Measurements from ENCODE around the gene ZSCAN20. TPM values are rescaled to one million over a fixed set of nuclear protein-coding genes. Genes with fewer than 3 reads are reported as not detected.

The ZSCAN20 gene
- 1 to 10 TPM; 5.8 to 8.2 (median 6.8) TPM for total RNA-seq
- 1 to 10 TPM in 2 of 3 donors, under 1 TPM in 1; 0.69 to 2.1 (median 1.8) TPM for polyA plus RNA-seq

GRCh38 chr1:33472269-33472980, at the start of gene ZSCAN20:
TSS of gene ZSCAN20 (plus strand) at chr1:33472645. CDS start at chr1:33479289, 6,644 bp downstream.
- intact Hi-C loops (cut with DNase I), result loop anchor here (5.0 kb wide), 2 partner anchors 40 to 1385 kb away; partner anchors contain the start of genes PHC2 and SMIM12
- Histone ChIP-seq H3K9me3 (no peaks in the 10 kb centered on the region), H3K4me3 (peak within 1 kb of the TSS; percentile 52 to 67 (median 66)), H3K36me3 (no peaks in the 10 kb centered on the region), H3K4me1 (peaks cover 0 to 57% (median 37%) of the 10 kb centered on the region in 4 donors), H3K27me3 (no peaks in the 10 kb centered on the region), H3K27ac (peak within 1 kb of the TSS; percentile 77 to 83 (median 82))
- DNase-seq, result peak; percentile 99
- WGBS, 2 donors, result 1% methylated on average over 38 of the region's 38 CpGs
- TF ChIP-seq POLR2A (IDR thresholded peaks at IDR 0.05), result no peak
- peak in 3 of 4 donors; percentile 35 to 82 (median 48) for TF ChIP-seq POLR2AphosphoS5 (IDR thresholded peaks at IDR 0.05)
- TF ChIP-seq CTCF (IDR thresholded peaks at IDR 0.05), result no peak
- TF ChIP-seq EP300 (IDR thresholded peaks at IDR 0.05), result peak in 1 of 4 donors; percentile 69

GRCh38 chr1:33424205-33424604, 48.2 kb upstream of the ZSCAN20 start:
- no peak overlapping the region for H3K4me3 ChIP-seq
- peaks cover 0 to 48% (median 25%) of the 10 kb centered on the region in 4 donors for H3K4me1 ChIP-seq
- no peaks in the 10 kb centered on the region for H3K27me3 ChIP-seq
- H3K9me3 ChIP-seq, result no peaks in the 10 kb centered on the region
- no peaks in the 10 kb centered on the region for H3K36me3 ChIP-seq
- TF ChIP-seq CTCF (IDR thresholded peaks at IDR 0.05), result no peak
- no peak for TF ChIP-seq POLR2A (IDR thresholded peaks at IDR 0.05)
- TF ChIP-seq POLR2AphosphoS5 (IDR thresholded peaks at IDR 0.05), result no peak
- no peak for TF ChIP-seq EP300 (IDR thresholded peaks at IDR 0.05)
- intact Hi-C loops (cut with DNase I), result no loop called here
- DNase-seq, result no peak
- WGBS, 2 donors, result 73 to 81% methylated on average over 4 of the region's 4 CpGs
- peak overlapping the region in 3 of 4 donors; percentile 10 to 65 (median 37) for H3K27ac ChIP-seq

GRCh38 chr1:33424610-33425009, 47.8 kb upstream of the ZSCAN20 start:
- TF ChIP-seq EP300 (IDR thresholded peaks at IDR 0.05), result no peak
- TF ChIP-seq CTCF (IDR thresholded peaks at IDR 0.05), result no peak
- no peak for TF ChIP-seq POLR2AphosphoS5 (IDR thresholded peaks at IDR 0.05)
- no peak for TF ChIP-seq POLR2A (IDR thresholded peaks at IDR 0.05)
- Histone ChIP-seq H3K27me3 (no peaks in the 10 kb centered on the region), H3K4me1 (peaks cover 0 to 52% (median 29%) of the 10 kb centered on the region in 4 donors), H3K4me3 (no peak overlapping the region), H3K36me3 (no peaks in the 10 kb centered on the region), H3K27ac (peak overlapping the region in 3 of 4 donors; percentile 10 to 65 (median 37)), H3K9me3 (no peaks in the 10 kb centered on the region)
- WGBS, 2 donors, result 83 to 94% methylated on average over 2 of the region's 2 CpGs
- no peak for DNase-seq
- intact Hi-C loops (cut with DNase I), result loop anchor here (5.0 kb wide), 1 partner anchor 32 kb away; no protein-coding TSS in a partner anchor

GRCh38 chr1:33425900-33426299, 46.5 kb upstream of the ZSCAN20 start:
- H3K36me3 ChIP-seq, result no peaks in the 10 kb centered on the region
- H3K4me1 ChIP-seq, result peaks cover 0 to 58% (median 35%) of the 10 kb centered on the region in 4 donors
- H3K9me3 ChIP-seq, result no peaks in the 10 kb centered on the region
- intact Hi-C loops (cut with DNase I), result loop anchor here (5.0 kb wide), 1 partner anchor 34 kb away; no protein-coding TSS in a partner anchor
- H3K27me3 ChIP-seq, result no peaks in the 10 kb centered on the region
- no peak for DNase-seq
- no peak overlapping the region for H3K4me3 ChIP-seq
- 85 to 88% methylated on average over 2 of the region's 2 CpGs for WGBS, 2 donors
- TF ChIP-seq POLR2A (IDR thresholded peaks at IDR 0.05) (no peak), CTCF (IDR thresholded peaks at IDR 0.05) (no peak), EP300 (IDR thresholded peaks at IDR 0.05) (no peak), POLR2AphosphoS5 (IDR thresholded peaks at IDR 0.05) (no peak)
- no peak overlapping the region for H3K27ac ChIP-seq
